Measurements from ENCODE around the gene PTPRT. TPM values are rescaled to one million over a fixed set of nuclear protein-coding genes. Genes with fewer than 3 reads are reported as not detected.
A peak's percentile ranks its signal among the peaks of the same experiment; 100 is the strongest.

The PTPRT gene
- total and polyA plus RNA-seq, 4 donors: 0.14 to 2.8 (median 0.40) TPM

GRCh38 chr20:43190332-43190953, 737 bp upstream of the PTPRT start:
- no peak for TF ChIP-seq RXRA (IDR thresholded peaks at IDR 0.05)
- no peak for TF ChIP-seq NR2F2 (IDR thresholded peaks at IDR 0.05)
- TF ChIP-seq TAF1 (conservative IDR thresholded peaks at IDR 0.05): no peak
- no peak for TF ChIP-seq YY1 (IDR thresholded peaks at IDR 0.05)
- no peak for TF ChIP-seq ZBTB33 (IDR thresholded peaks at IDR 0.05)
- no peak for TF ChIP-seq HNF4G (IDR thresholded peaks at IDR 0.05)
- TF ChIP-seq ATF3 (IDR thresholded peaks at IDR 0.05): no peak
- no peak for TF ChIP-seq REST (IDR thresholded peaks at IDR 0.05)
- no peak for TF ChIP-seq EGR1 (IDR thresholded peaks at IDR 0.05; ENCODE audit: low read depth in 2 of 2)
- no peak for TF ChIP-seq MAX (IDR thresholded peaks at IDR 0.05)
- no peak for TF ChIP-seq FOXA2 (IDR thresholded peaks at IDR 0.05)
- TF ChIP-seq FOXA1 (IDR thresholded peaks at IDR 0.05): no peak
- no peak for TF ChIP-seq JUND (IDR thresholded peaks at IDR 0.05)
- no peak for TF ChIP-seq RAD21 (IDR thresholded peaks at IDR 0.05)
- TF ChIP-seq HNF4A (conservative IDR thresholded peaks at IDR 0.05): no peak
- TF ChIP-seq GABPA (IDR thresholded peaks at IDR 0.05 in 1 of 2, conservative IDR thresholded peaks at IDR 0.05 in 1 of 2): no peak
- no peak for TF ChIP-seq SP1 (IDR thresholded peaks at IDR 0.05)
- WGBS: 8% methylated on average over 24 of the region's 24 CpGs

GRCh38 chr20:43188861-43189553, 699 bp downstream of the PTPRT start:
- H3K4me1 ChIP-seq (ENCODE audit: control insufficient read depth in 4 of 4, insufficient read depth in 4 of 4, low read length in 3 of 4): peaks cover 0 to 7% (median 2%) of the 10 kb centered on the region in 4 donors
- H3K9me3 ChIP-seq (ENCODE audit: control insufficient read depth in 4 of 4, low read length in 3 of 4): no peaks in the 10 kb centered on the region
- H3K9ac ChIP-seq (ENCODE audit: low read depth in 1 of 2, low read length in 2 of 2): no peak overlapping the region
- H3K4me3 ChIP-seq (ENCODE audit: low read depth in 1 of 3, low read length in 3 of 3): peak overlapping the region in 1 of 3 donors; percentile 40
- H3K36me3 ChIP-seq (ENCODE audit: control insufficient read depth in 4 of 4, insufficient read depth in 3 of 4, low read depth in 1 of 4, low read length in 3 of 4): no peaks in the 10 kb centered on the region
- peaks cover 0 to 19% (median 4%) of the 10 kb centered on the region in 4 donors for H3K27me3 ChIP-seq (ENCODE audit: control insufficient read depth in 4 of 4, insufficient read depth in 4 of 4, low read length in 3 of 4)
- H3K27ac ChIP-seq (ENCODE audit: low read depth in 1 of 2, low read length in 2 of 2): no peak overlapping the region
- 4% methylated on average over 64 of the region's 64 CpGs for WGBS
- no peak for TF ChIP-seq HNF4A (conservative IDR thresholded peaks at IDR 0.05)
- no peak for TF ChIP-seq EGR1 (IDR thresholded peaks at IDR 0.05; ENCODE audit: low read depth in 2 of 2)
- TF ChIP-seq REST (IDR thresholded peaks at IDR 0.05): no peak
- no peak for TF ChIP-seq TAF1 (conservative IDR thresholded peaks at IDR 0.05)
- TF ChIP-seq RAD21 (IDR thresholded peaks at IDR 0.05): no peak
- no peak for TF ChIP-seq FOXA1 (IDR thresholded peaks at IDR 0.05)
- no peak for TF ChIP-seq RXRA (IDR thresholded peaks at IDR 0.05)
- no peak for TF ChIP-seq ZBTB33 (IDR thresholded peaks at IDR 0.05)
- no peak for DNase-seq (ENCODE audit: low spot score)

More at GRCh38 chr20:43190332-43190953, 737 bp upstream of the PTPRT start:
- Histone ChIP-seq H3K36me3 (ENCODE audit: control insufficient read depth in 4 of 4, insufficient read depth in 3 of 4, low read depth in 1 of 4, low read length in 3 of 4) (no peaks in the 10 kb centered on the region), H3K4me1 (ENCODE audit: control insufficient read depth in 4 of 4, insufficient read depth in 4 of 4, low read length in 3 of 4) (peaks cover 0 to 7% (median 2%) of the 10 kb centered on the region in 4 donors), H3K4me3 (ENCODE audit: low read depth in 1 of 3, low read length in 3 of 3) (no peak overlapping the region), H3K27ac (ENCODE audit: low read depth in 1 of 2, low read length in 2 of 2) (no peak overlapping the region), H3K9me3 (ENCODE audit: control insufficient read depth in 4 of 4, low read length in 3 of 4) (no peaks in the 10 kb centered on the region), H3K9ac (ENCODE audit: low read depth in 1 of 2, low read length in 2 of 2) (no peak overlapping the region), H3K27me3 (ENCODE audit: control insufficient read depth in 4 of 4, insufficient read depth in 4 of 4, low read length in 3 of 4) (peaks cover 0 to 12% (median 3%) of the 10 kb centered on the region in 4 donors)
- DNase-seq (ENCODE audit: low spot score): no peak

Data from liver (tissue), 9 donors.